Vagina (tissue), 2 donors: ENCODE measurements around the gene STPG2. TPM values are rescaled to one million over a fixed set of nuclear protein-coding genes. Genes with fewer than 3 reads are reported as not detected.

Experiments used
- DNase-seq, 2 donors: peaks; one replicate each; pipeline ENCODE4 v3.0.0-alpha.2; 2017; ENCODE audit errors: extremely low spot score in 2 of 2
- H3K27ac ChIP-seq: fragments of 200-600 bp; sonication (generic); one replicate; pipeline ENCODE4 v1.5.1; 2019
- H3K27me3 ChIP-seq: fragments of 200-600 bp; sonication (generic); one replicate; pipeline ENCODE4 v1.5.1; 2019
- H3K36me3 ChIP-seq, 2 donors: fragments of 200-600 bp; sonication (generic); one replicate each; pipeline ENCODE4 v1.5.1; 2017 to 2019
- H3K4me1 ChIP-seq: fragments of 200-600 bp; sonication (generic); one replicate; pipeline ENCODE4 v1.5.1; 2019
- H3K4me3 ChIP-seq, 2 donors: fragments of 200-600 bp; sonication (generic); 1 replicate in 1 of 2; 2 replicates in 1 of 2; pipeline ENCODE4 v1.5.1; 2016 to 2019
- H3K9me3 ChIP-seq: fragments of 200-600 bp; sonication (generic); one replicate; pipeline ENCODE4 v1.5.1; 2019
- CTCF ChIP-seq, 3 experiments: fragments of 450-650 bp in 2 of 3; fragments of 200-600 bp in 1 of 3; sonication (generic) in 1 of 3; IDR thresholded peaks; one replicate each; pipeline ENCODE4 v1.5.1; 2017 to 2019; ENCODE audit warnings: antibody characterized with exemption in 3 of 3, mild to moderate bottlenecking in 2 of 3, moderate library complexity in 2 of 3
- POLR2A ChIP-seq, 2 donors: fragments of 450-650 bp; IDR thresholded peaks; one replicate each; pipeline ENCODE4 v1.6.1; 2017; ENCODE audit warnings: antibody characterized with exemption in 2 of 2, mild to moderate bottlenecking in 2 of 2, moderate library complexity in 2 of 2
- POLR2AphosphoS5 ChIP-seq, 2 donors: sonication (generic); formaldehyde crosslinking; IDR thresholded peaks; one replicate each; pipeline ENCODE4 v1.9.0; 2017; ENCODE audit warnings: antibody characterized with exemption in 2 of 2, mild to moderate bottlenecking in 2 of 2, low read depth in 1 of 2; ENCODE audit not compliant: insufficient read depth in 1 of 2
- intact Hi-C: fragments of 100-400 bp; cut with DNase I; formaldehyde crosslinking; loops from one replicate; pipeline ENCODE4 v1.15.1; 2023
- total RNA-seq: library from RNA; depleted of rRNA; stranded (reverse); fragments of >200 nt; gene quantifications from one replicate; pipeline ENCODE4 v1.2.3, GENCODE V29; 2016

Gene STPG2
- total RNA-seq, 1 donor from 2014 or later = not detected

- no peak overlapping the region for H3K27ac ChIP-seq
- H3K9me3 ChIP-seq = no peaks in the 10 kb centered on the region
- no peak overlapping the region for H3K4me3 ChIP-seq
- H3K27me3 ChIP-seq = no peaks in the 10 kb centered on the region
- H3K4me1 ChIP-seq = no peaks in the 10 kb centered on the region
- no peaks in the 10 kb centered on the region for H3K36me3 ChIP-seq
- intact Hi-C loops = no loop called here
- no peak for DNase-seq
- TF ChIP-seq POLR2AphosphoS5 (IDR thresholded peaks at IDR 0.05; ENCODE audit: insufficient read depth in 1 of 2, low read depth in 1 of 2) = no peak
- TF ChIP-seq POLR2A (IDR thresholded peaks at IDR 0.05) = no peak
- TF ChIP-seq CTCF (IDR thresholded peaks at IDR 0.05) = no peak
Measured at GRCh38 chr4:98150092-98150761, 7.0 kb upstream of the STPG2 start.

GRCh38 chr4:98148856-98149255 lies 5.6 kb upstream of the STPG2 start:
- Histone ChIP-seq H3K27ac (no peak overlapping the region), H3K27me3 (no peaks in the 10 kb centered on the region), H3K4me1 (peaks cover 1% of the 10 kb centered on the region), H3K9me3 (no peaks in the 10 kb centered on the region), H3K4me3 (no peak overlapping the region), H3K36me3 (no peaks in the 10 kb centered on the region)
- TF ChIP-seq POLR2AphosphoS5 (IDR thresholded peaks at IDR 0.05; ENCODE audit: insufficient read depth in 1 of 2, low read depth in 1 of 2) (no peak), CTCF (IDR thresholded peaks at IDR 0.05) (no peak), POLR2A (IDR thresholded peaks at IDR 0.05) (no peak)
- DNase-seq = no peak
- intact Hi-C loops = no loop called here

GRCh38 chr4:98126141-98126540 lies 17.1 kb downstream of the STPG2 start:
- no peak for TF ChIP-seq CTCF (IDR thresholded peaks at IDR 0.05)
- no peak for TF ChIP-seq POLR2A (IDR thresholded peaks at IDR 0.05)
- TF ChIP-seq POLR2AphosphoS5 (IDR thresholded peaks at IDR 0.05; ENCODE audit: insufficient read depth in 1 of 2, low read depth in 1 of 2) = no peak
- no peaks in the 10 kb centered on the region for H3K4me1 ChIP-seq
- no peaks in the 10 kb centered on the region for H3K27me3 ChIP-seq
- intact Hi-C loops = no loop called here
- H3K9me3 ChIP-seq = no peaks in the 10 kb centered on the region
- no peaks in the 10 kb centered on the region for H3K36me3 ChIP-seq
- no peak overlapping the region for H3K27ac ChIP-seq
- no peak overlapping the region for H3K4me3 ChIP-seq
- no peak for DNase-seq

- DNase-seq = no peak
- no peaks in the 10 kb centered on the region for H3K4me1 ChIP-seq
- no peak overlapping the region for H3K27ac ChIP-seq
- H3K9me3 ChIP-seq = no peaks in the 10 kb centered on the region
- no peaks in the 10 kb centered on the region for H3K36me3 ChIP-seq
- H3K4me3 ChIP-seq = no peak overlapping the region
- intact Hi-C loops = no loop called here
- H3K27me3 ChIP-seq = no peaks in the 10 kb centered on the region
- TF ChIP-seq POLR2AphosphoS5 (IDR thresholded peaks at IDR 0.05; ENCODE audit: insufficient read depth in 1 of 2, low read depth in 1 of 2) (no peak), POLR2A (IDR thresholded peaks at IDR 0.05) (no peak), CTCF (IDR thresholded peaks at IDR 0.05) (no peak)
Measured at GRCh38 chr4:98125585-98125984, 17.7 kb downstream of the STPG2 start.

DNA sequence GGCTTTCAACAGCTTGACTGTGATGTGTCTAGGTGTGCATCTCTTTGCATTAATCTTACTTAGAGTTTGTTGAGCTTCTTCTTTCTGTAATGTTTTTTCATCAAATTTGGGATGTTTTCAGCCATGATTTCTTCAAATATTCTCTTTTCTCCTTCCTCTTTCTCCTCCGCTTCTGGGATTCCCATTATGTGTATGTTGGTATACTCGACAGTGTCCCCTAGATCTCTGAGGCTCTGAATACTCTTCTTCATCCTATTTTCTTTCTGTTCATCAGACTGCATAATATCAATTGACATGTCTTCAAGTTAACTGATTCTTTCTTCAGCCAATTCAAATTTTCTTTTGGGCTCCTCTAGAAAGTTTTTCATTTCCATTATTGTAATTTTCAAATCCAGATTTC lies 25.9 kb downstream of the STPG2 start:
- H3K4me3 ChIP-seq = no peak overlapping the region
- H3K4me1 ChIP-seq = no peaks in the 10 kb centered on the region
- intact Hi-C loops = no loop called here
- no peak for TF ChIP-seq POLR2AphosphoS5 (IDR thresholded peaks at IDR 0.05; ENCODE audit: insufficient read depth in 1 of 2, low read depth in 1 of 2)
- TF ChIP-seq CTCF (IDR thresholded peaks at IDR 0.05) = no peak
- no peak for TF ChIP-seq POLR2A (IDR thresholded peaks at IDR 0.05)
- H3K27me3 ChIP-seq = no peaks in the 10 kb centered on the region
- no peaks in the 10 kb centered on the region for H3K9me3 ChIP-seq
- DNase-seq = no peak
- no peak overlapping the region for H3K27ac ChIP-seq
- no peaks in the 10 kb centered on the region for H3K36me3 ChIP-seq
